ENCODE data around the gene DHX16. TPM values are rescaled to one million over a fixed set of nuclear protein-coding genes. Genes with fewer than 3 reads are reported as not detected.

DHX16 gene
- total RNA-seq: 25.1 and 29.6 TPM in 2 replicates

GRCh38 chr6:30672445-30673253 lies at the start of gene DHX16:
TSS of gene DHX16 (minus strand) at chr6:30673006. CDS start at chr6:30672841, 165 bp downstream.

GRCh38 chr6:30719791-30720737 lies 47.3 kb upstream of the DHX16 start, which contains the start of gene TUBB:
TSS of gene TUBB (plus strand) at chr6:30720352. CDS start at chr6:30720507, 155 bp downstream.

GRCh38 chr6:30717129-30717844 lies 44.5 kb upstream of the DHX16 start, which contains the start of gene MDC1:
TSS of gene MDC1 (minus strand) at chr6:30717281. CDS start at chr6:30715175, 2,106 bp downstream.

GRCh38 chr6:30690403-30691207 lies 17.8 kb upstream of the DHX16 start, which contains the start of gene NRM:
TSS of gene NRM (minus strand) at chr6:30690984. CDS start at chr6:30690974, 10 bp downstream.

GRCh38 chr6:30686009-30686907 lies 13.5 kb upstream of the DHX16 start, which contains the start of gene PPP1R18:
TSS of gene PPP1R18 (minus strand) at chr6:30686645. CDS start at chr6:30686018, 627 bp downstream.

GRCh38 chr6:30646450-30647241 lies 26.2 kb downstream of the DHX16 start, which contains the start of gene C6orf136:
TSS of gene C6orf136 (plus strand) at chr6:30647133. CDS start at chr6:30647232, 99 bp downstream.

GRCh38 chr6:30626484-30627366 lies 46.1 kb downstream of the DHX16 start, which contains the start of gene ATAT1:
TSS of gene ATAT1 (plus strand) at chr6:30626874.

GRCh38 chr6:30617565-30618269 lies 55.1 kb downstream of the DHX16 start, which contains the start of gene MRPS18B:
TSS of gene MRPS18B (plus strand) at chr6:30617840. CDS start at chr6:30617866, 26 bp downstream.

GRCh38 chr6:30616811-30617564 lies 55.8 kb downstream of the DHX16 start, which contains the start of gene PPP1R10:
TSS of gene PPP1R10 (minus strand) at chr6:30617243. CDS start at chr6:30609944, 7,299 bp downstream.

Other genes with a start within 250 kb of the DHX16 start
- gene HLA-E, start 183.5 kb downstream of the DHX16 start, total RNA-seq: 92.2 and 93.1 TPM in 2 replicates
- gene GNL1, start 116.5 kb downstream of the DHX16 start, total RNA-seq: 28.7 and 42.5 TPM in 2 replicates
- 11.6 and 12.9 TPM in 2 replicates for gene PRR3, start 115.7 kb downstream of the DHX16 start, total RNA-seq
- 31.1 and 34.2 TPM in 2 replicates for gene ABCF1, start 101.6 kb downstream of the DHX16 start, total RNA-seq
- 19.8 and 24.0 TPM in 2 replicates for gene PPP1R10, start 55.8 kb downstream of the DHX16 start, total RNA-seq
- 65.1 and 70.5 TPM in 2 replicates for gene MRPS18B, start 55.2 kb downstream of the DHX16 start, total RNA-seq
- gene ATAT1, start 46.1 kb downstream of the DHX16 start, total RNA-seq: 4.5 and 6.4 TPM in 2 replicates
- 6.8 and 8.7 TPM in 2 replicates for gene C6orf136, start 25.9 kb downstream of the DHX16 start, total RNA-seq
- 58.6 and 62.5 TPM in 2 replicates for gene PPP1R18, start 13.6 kb upstream of the DHX16 start, total RNA-seq
- 21.0 and 24.1 TPM in 2 replicates for gene NRM, start 18.0 kb upstream of the DHX16 start, total RNA-seq
- 9.8 and 11.6 TPM in 2 replicates for gene MDC1, start 44.3 kb upstream of the DHX16 start, total RNA-seq
- 2,052 and 2,194 TPM in 2 replicates for gene TUBB, start 47.3 kb upstream of the DHX16 start, total RNA-seq
- 178 and 180 TPM in 2 replicates for gene FLOT1, start 69.7 kb upstream of the DHX16 start, total RNA-seq
- 56.9 and 75.8 TPM in 2 replicates for gene IER3, start 71.5 kb upstream of the DHX16 start, total RNA-seq
- gene DDR1, start 211.5 kb upstream of the DHX16 start, total RNA-seq: 12.3 and 13.1 TPM in 2 replicates
- gene GTF2H4, start 235.2 kb upstream of the DHX16 start, total RNA-seq: 9.4 and 10.9 TPM in 2 replicates
- gene VARS2, start 241.2 kb upstream of the DHX16 start, total RNA-seq: 23.0 and 25.9 TPM in 2 replicates